Germinal center (tissue), 1 donor: Measurements from ENCODE around the gene TMEM151A.
"Not testable (repeated sequence)": the region's sequence is repeated elsewhere in the genome, so short reads cannot be mapped to it uniquely, and the experiment has no call there.

Experiments used
- DNase-seq: peaks from one replicate; pipeline ENCODE4 v3.0.0; 2012; ENCODE audit warnings: mixed read lengths, low spot score

Gene TMEM151A

GRCh38 chr11:66310324-66310723 is 18.6 kb downstream of the TMEM151A start:
- no peak for DNase-seq

DNA sequence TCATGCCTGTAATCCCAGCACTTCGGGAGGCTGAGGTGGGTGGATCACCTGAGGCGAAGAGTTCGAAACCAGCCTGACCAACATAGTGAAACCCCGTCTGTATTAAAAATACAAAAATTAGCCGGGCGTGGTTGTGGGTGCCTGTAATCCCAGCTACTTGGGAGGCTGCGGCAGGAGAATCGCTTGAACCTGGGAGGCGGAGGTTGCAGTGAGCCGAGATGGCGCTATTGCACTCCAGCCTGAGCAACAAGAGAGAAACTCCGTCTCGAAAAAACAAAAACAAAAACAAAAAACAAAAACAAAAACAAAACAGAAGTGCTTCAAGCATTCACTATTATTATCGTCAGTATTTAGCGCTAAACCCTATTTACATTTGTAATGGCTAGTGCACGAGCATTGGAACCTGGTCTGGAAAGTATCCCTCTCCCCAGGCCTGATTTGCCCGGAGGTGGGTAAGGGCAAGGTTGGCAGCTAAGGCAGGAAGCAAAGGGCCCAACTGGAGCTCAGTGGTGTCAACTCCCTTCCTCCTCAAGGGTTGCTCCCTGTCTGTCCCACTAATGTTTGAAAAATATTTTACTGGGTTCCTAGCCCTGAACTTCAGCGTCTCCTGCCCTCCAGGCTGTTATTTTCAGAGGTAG is 19.2 kb downstream of the TMEM151A start:
- DNase-seq, result not testable (repeated sequence)

DNA sequence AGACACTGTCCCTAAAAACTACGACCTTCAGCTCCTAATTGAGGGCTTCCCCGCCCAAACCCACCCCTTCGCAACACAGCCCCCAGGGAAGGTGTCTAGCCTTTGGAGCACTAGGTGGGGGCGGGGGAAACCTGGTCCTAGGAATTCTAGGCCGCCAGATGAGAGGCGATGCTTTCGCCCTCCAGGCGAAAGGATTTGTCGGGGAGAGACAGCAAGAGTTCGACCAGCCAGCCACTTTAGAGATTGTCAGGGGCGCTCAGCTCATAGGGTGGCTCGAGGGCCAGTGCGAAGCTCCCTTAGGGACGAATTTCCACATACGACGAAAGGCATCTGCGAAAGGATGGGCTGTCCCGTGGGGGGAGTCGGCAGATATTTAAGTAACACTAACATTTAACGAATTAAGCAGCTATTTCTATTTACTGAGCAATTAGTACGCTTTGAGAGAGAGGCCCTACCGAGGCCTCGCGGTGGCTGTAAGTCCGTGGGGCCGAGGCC is 19.8 kb downstream of the TMEM151A start:
- no peak for DNase-seq

- peak; percentile 92 for DNase-seq
Observed at GRCh38 chr11:66311965-66312548, 20.4 kb downstream of the TMEM151A start.

DNA sequence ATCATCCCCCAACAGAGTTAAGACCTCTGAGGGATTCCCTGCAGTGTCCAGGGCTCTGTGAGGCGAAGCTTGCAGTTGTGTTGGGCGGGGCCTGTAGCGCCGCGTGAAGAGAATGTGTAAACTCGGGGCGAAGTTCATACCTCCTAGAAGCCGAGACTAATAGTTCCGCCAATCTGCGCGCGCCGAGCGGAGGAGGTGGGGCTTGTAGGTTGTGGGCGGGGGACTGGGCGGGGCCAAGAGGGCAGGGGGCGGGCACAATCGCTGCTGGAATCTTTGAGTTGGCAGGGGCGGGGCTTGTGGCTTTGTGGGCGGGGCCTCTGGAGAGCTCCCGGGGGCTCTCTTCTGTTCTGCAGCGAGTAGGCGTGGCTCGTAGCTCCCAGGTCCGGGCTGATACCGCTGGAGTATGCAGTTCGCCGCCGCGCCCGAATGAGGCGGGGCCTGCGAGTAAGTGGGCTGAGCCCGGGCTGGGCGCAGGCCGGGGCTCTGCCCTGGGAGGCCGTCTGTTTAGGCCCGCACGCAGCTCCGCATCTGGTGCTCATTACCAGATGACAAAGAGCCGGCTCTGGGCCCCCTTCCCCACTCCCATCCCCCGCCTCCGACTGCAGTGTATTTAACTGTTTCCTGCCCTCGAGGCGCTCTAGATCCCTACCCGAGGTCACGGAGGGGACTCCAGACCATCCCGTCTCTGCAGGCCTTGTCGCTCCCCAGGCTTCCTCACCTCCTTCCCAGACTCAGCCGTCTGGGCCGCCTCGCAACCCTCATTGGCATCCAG is 21.0 kb downstream of the TMEM151A start:
- peak; percentile 97 for DNase-seq

DNA sequence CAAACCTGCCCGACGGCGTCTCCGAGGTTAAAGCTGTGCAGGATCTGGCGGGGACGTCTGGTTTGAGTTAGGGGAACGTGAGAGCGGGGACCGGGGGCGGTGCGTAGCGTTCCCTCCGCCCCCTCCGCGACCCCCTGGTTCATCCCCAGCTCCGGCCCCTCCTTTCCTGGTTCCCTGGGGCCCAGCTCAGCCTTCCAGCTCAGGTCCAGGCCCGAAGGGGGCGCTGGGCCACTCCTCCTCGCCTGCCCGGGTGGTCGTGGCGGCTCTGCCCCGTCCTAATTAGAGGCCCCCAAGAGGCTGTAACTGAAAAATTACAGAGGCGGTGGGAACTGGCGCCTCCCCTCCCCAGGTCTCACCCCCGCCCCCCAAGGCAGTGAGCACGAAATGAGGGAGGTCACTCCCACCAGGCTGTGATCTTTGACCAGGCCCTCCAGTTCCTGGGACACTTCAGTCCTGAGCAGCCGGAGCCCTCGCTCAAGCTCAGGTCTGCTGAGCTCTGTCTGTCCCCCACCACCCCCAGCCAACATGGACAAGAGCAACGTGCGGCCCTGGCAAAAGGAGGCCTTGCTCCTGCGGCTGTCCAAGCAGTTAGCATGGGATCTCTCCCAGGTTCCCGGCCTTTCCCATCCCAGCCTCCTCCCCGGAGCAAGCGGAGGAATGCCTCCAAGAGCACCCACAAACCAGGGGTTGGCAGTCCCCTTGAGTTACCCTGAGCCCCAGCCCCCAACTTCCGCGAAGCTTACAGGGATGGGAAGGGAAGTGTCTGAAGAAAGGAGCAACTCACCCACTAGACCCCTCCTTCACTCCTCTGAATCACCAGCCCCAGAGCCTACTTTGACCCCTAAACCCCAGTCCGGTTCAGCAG is 21.9 kb downstream of the TMEM151A start:
- no peak for DNase-seq

DNA sequence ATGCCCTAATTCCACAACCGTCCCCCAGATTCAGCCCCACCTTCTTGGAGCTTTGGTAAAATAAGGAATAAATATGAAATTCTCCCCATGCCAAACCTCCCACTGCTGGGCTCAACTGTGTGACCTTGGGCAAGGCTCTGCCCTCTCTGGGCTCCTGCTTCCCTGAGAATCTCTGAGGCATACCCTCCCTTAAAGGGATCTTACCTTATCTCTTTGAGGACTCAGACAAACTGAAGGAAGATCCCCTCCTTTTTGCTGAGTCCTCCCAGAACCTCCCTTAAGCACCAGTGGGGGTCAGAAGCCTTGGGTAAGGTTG is 22.4 kb downstream of the TMEM151A start:
- DNase-seq, result no peak

GRCh38 chr11:66314561-66315497 is 23.1 kb downstream of the TMEM151A start:
- no peak for DNase-seq

DNA sequence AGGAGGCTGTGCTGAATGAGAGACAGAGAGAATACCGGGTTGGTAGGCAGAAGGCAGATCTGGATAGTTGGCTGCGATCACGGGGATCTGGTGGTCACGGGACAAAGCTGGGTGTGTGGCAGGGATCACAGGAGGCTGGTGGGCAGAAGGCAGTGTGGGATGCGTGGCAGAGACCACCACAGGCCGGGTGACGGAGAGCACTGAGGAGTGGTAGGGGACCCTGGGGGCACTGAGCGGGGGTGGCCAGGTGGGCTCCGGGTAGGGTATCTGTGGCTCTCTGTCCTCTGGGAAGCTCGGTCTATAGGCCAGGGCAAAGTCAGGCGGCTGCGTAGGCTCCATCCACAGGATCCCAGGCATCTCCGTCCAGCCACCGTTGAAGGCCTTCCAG is 23.8 kb downstream of the TMEM151A start:
- DNase-seq, result no peak

DNA sequence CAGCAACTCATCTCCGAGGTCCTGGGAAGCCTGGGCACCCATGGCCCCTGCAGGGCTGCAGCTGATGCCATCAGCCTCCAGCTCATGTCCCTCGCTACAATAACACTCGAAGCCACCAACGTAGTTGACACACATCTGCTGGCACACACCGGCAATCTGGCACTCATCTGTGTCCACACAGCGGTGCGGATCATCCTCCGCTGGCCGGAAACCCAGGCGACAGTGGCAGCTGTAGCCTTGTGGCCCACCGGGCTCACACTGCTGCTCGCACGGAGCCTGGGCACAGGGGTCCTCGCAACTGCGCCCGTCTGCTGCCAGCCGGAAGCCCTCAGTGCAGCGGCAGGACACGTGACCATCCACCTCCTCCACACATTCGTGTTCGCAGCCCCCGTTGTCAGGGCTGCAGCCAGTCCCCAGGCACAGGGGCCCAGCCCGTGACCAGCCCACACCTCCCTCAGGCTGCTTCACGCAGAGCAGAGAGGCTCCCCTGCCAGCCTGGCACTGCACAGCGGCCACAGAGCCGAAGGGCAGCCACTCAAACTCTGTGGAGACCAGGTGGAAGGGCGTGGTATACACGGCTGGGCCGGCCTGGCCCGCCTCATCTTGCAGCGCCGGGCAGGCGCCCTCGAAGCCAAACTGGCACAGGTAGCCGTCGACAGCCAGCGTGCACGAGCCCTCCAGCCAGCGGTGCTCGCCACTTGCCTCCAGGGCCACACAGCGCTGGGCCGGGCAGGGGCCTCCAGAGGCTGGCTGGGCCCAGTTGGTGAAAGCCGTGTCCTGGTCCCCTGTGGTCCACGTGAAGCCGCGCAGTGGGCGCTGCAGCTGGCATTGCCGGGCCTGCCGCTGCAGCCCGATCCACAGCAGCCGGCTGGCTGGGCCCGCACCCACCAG is 24.5 kb downstream of the TMEM151A start:
- DNase-seq, result no peak

DNA sequence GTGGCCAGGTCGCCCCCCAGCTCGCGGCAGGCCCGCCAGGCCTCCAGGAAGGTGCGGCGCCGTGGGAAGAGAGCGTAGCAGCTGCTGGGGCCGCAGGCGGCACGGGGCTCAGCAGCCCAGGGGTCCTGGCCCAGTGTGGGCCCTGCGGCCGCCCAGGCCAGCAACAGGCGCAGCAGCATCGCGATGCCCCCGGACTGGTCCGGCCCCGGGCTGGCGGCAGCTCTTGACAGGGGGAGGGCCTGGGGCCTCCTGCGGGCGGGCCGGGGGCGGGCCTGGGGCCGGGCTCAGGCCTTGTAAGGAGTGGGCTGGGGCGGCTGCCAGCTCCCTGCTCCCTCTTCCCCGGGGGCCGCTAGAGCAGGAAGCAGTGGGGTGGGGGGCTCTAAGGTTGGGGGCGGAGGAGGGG is 25.2 kb downstream of the TMEM151A start, which contains the start of gene CD248:
Gene CD248 (minus strand): TSS at position 196 of the 403 bp plus-strand sequence. CDS start 17 bp downstream, at position 179.
- DNase-seq, result no peak

DNA sequence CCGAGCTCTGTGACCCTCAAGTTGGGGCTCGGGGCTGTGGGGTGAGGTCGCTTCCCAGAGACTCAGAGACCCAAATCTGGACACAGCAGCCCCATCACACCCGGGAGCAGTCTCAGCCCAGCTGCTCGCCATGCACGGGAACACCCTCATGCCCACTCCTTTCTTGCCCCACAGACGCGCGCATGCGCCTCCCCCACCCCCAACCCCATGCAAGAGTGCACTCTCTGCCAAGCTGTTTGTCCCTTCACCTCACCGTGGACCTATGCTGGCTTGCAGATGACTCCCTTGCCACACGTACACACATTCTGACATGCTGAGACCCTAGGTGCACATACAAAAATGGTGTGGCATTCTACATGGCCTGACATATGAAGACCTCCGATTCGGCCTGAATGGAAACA is 25.6 kb downstream of the TMEM151A start:
- peak; percentile 77 for DNase-seq

DNA sequence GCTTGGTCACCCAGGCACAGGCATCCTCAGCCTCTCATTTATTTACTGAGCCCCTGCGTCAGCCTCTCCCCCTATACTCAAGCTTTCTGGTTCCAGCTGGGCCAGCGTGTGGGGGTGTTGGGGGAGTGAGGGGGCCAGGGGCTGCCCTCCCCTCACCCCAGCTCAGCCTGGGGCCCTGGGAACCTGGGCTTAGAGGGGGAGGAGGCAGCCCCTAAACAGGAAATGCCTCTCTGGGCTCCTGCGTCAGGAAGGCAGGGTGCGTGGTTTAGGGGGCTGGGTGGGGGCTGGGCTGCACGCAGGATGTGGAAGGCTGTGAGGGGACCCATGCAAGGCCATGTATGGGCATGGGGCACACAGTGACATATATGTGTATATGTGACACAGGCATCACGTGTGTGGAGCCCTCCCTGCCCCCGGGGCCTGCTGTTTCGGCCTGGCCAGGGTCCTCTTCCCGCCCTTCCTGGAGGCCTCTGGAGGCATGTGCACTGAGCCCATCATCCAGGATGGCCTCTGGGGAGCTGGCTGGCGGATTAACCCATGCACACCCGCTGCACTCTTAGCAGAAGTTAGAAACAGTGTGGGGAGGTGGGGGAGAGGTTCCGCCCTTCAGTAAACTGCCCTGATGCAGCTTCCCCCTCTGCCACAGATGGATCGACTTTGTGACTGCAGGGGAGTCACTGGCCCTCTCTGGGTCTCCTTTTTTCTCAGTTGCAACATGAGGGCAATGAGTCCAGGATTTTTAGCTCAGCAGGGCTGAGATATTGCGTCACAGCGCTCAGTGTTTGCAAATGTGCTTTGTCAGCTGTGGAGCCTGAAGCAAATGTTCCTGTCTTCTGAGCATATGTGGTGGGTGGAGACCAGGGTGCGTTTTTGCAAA is 26.3 kb downstream of the TMEM151A start:
- DNase-seq, result peak; percentile 71

DNA sequence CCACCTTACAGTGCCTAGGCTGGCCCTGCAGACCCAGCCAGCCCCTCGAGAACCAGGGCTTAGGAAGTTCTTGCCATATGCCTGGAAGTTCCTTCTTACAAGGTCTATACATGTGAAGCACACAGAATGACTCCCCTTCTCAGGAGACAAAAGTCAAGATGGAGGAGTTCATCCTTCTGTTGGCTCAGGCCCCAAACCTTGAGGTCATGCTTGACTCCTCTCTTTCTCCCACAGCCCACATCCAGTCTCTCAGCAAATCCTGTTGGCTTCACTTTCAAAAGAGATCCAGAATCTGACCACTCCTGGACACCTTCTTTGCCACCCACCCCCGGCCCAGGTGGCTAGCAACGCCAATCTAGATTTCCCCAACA is 26.9 kb downstream of the TMEM151A start:
- no peak for DNase-seq

DNA sequence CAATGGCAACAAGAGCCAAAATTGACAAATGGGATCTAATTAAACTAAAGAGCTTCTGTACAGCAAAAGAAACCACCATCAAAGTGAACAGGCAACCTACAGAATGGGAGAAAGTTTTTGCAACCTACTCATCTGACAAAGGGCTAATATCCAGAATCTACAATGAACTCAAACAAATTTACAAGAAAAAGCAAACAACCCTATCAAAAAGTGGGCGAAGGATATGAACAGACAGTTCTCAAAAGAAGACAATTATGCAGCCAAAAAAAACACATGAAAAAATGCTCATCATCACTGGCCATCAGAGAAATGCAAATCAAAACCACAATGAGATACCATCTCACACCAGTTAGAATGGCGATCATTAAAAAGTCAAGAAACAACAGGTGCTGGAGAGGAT is 28.6 kb downstream of the TMEM151A start:
- not testable (repeated sequence) for DNase-seq

DNA sequence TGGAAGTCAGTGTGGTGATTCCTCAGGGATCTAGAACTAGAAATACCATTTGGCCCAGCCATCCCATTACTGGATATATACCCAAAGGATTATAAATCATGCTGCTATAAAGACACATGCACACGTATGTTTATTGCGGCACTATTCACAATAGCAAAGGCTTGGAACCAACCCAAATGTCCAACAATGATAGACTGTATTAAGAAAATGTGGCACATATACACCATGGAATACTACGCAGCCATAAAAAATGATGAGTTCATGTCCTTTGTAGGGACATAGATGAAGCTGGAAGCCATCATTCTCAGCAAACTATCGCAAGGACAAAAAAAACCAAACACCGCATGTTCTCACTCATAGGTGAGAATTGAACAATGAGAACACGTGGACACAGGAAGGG is 29.1 kb downstream of the TMEM151A start:
- DNase-seq, result not testable (repeated sequence)

GRCh38 chr11:66321606-66322005 is 29.9 kb downstream of the TMEM151A start:
- no peak for DNase-seq

GRCh38 chr11:66322732-66323427 is 31.2 kb downstream of the TMEM151A start:
- no peak for DNase-seq
